ENCODE data around the gene EVI2A.

- no peak for TF ChIP-seq CTCF (IDR thresholded peaks at IDR 0.05)
- no peak for TF ChIP-seq POLR2A (IDR thresholded peaks at IDR 0.05)
These were observed 27.2 kb downstream of the EVI2A start for GRCh38 chr17:31294231-31294630.

Measured in prostate gland (tissue), 2 donors.